ENCODE measurements around the gene KIDINS220. TPM values are rescaled to one million over a fixed set of nuclear protein-coding genes. Genes with fewer than 3 reads are reported as not detected.
A peak's percentile ranks its signal among the peaks of the same experiment; 100 is the strongest.

The KIDINS220 gene
- total RNA-seq, 2 donors from 2014 or later = 37.1 to 51.0 TPM

DNA sequence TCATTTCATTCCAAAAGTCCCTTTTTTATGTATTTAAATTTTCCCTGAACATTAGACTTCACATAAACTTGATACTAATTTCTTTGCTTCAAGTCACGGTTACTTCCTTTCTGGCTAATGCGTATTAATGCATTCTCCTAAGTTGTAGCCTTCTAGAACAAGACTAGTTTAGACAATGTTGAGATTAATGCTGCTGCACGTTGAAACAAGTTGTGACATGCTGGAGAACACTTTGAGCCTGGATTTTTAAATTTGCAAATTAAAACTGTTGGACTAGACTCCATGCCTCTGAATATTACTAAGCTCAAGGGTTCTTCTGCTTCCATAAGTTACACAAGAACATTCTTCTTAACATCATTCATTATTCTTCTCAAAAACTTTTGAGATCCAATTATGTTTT lies 126.5 kb downstream of the KIDINS220 start:
- DNase-seq = no peak
- no peaks in the 10 kb centered on the region for H3K9me3 ChIP-seq
- no peak for TF ChIP-seq CTCF (IDR thresholded peaks at IDR 0.05)
- H3K27me3 ChIP-seq = no peaks in the 10 kb centered on the region
- no peak overlapping the region for H3K4me3 ChIP-seq
- H3K36me3 ChIP-seq = no peaks in the 10 kb centered on the region
- no peak overlapping the region for H3K27ac ChIP-seq
- H3K9ac ChIP-seq (ENCODE audit: low read depth in 2 of 2, low read length in 2 of 2) = no peak overlapping the region
- H3K4me1 ChIP-seq = no peaks in the 10 kb centered on the region
- intact Hi-C loops (cut with DNase I) = no loop called here

- intact Hi-C loops (cut with DNase I) = no loop called here
- H3K27ac ChIP-seq = no peak overlapping the region
- DNase-seq = peak; percentile 87
Measured at GRCh38 chr2:8709611-8710010, 127.8 kb downstream of the KIDINS220 start.

GRCh38 chr2:8704906-8705305 lies 132.5 kb downstream of the KIDINS220 start:
- intact Hi-C loops (cut with DNase I) = no loop called here
- TF ChIP-seq CTCF (IDR thresholded peaks at IDR 0.05) = no peak
- Histone ChIP-seq H3K4me3 (no peak overlapping the region), H3K9ac (ENCODE audit: low read depth in 2 of 2, low read length in 2 of 2) (no peak overlapping the region), H3K36me3 (no peaks in the 10 kb centered on the region), H3K9me3 (no peaks in the 10 kb centered on the region), H3K27ac (no peak overlapping the region), H3K27me3 (no peaks in the 10 kb centered on the region), H3K4me1 (no peaks in the 10 kb centered on the region)
- DNase-seq = no peak

More at GRCh38 chr2:8709611-8710010, 127.8 kb downstream of the KIDINS220 start:
- Histone ChIP-seq H3K4me1 (no peaks in the 10 kb centered on the region), H3K27me3 (no peaks in the 10 kb centered on the region), H3K9ac (ENCODE audit: low read depth in 2 of 2, low read length in 2 of 2) (peak overlapping the region in 1 of 2 donors; percentile 49), H3K9me3 (no peaks in the 10 kb centered on the region), H3K4me3 (no peak overlapping the region), H3K36me3 (no peaks in the 10 kb centered on the region)
- no peak for TF ChIP-seq CTCF (IDR thresholded peaks at IDR 0.05)

DNA sequence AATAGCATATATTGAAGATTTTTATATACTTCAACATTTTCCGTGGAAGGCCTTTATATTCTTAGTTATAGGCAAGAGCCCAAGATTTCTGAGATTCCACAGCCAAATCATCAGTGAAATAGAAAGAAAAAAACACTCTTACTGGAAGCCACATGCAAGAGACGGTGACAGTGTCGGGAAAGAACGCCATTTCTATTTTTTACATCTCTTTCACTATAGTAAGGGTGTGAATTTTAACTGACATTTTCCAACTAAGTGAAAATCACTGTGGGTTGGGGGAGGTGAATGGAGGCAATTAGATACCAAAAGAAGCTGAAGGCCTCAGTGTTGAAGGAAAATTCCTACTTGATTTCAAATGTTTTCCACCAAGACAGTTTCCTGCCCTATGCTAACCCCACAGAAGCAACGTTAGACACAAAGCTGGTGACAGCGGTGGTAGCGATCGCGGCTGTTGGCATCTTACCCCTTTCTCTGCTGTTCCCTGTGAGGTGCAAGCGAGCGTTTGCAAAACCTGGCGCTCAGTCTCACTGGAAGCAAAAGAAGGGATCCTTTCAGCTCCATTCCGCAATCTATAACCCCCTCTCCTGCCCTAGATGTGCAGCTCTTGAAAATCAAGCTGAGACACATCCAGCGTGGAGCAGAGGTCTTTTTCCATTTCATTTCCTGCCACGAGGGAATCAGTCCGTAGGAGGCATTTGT lies 135.6 kb downstream of the KIDINS220 start:
- H3K36me3 ChIP-seq = no peaks in the 10 kb centered on the region

GRCh38 chr2:8699839-8700238 lies 137.6 kb downstream of the KIDINS220 start:
- no peak overlapping the region for H3K27ac ChIP-seq
- H3K4me3 ChIP-seq = no peak overlapping the region
- DNase-seq = no peak
- intact Hi-C loops (cut with DNase I) = loop anchor here (10.0 kb wide), 1 partner anchor 65 kb away; no protein-coding TSS in a partner anchor
- no peaks in the 10 kb centered on the region for H3K36me3 ChIP-seq
- no peaks in the 10 kb centered on the region for H3K27me3 ChIP-seq
- no peak for TF ChIP-seq CTCF (IDR thresholded peaks at IDR 0.05)
- no peaks in the 10 kb centered on the region for H3K4me1 ChIP-seq
- H3K9me3 ChIP-seq = no peaks in the 10 kb centered on the region
- no peak overlapping the region for H3K9ac ChIP-seq (ENCODE audit: low read depth in 2 of 2, low read length in 2 of 2)

More for the DNA sequence above, 135.6 kb downstream of the KIDINS220 start:
- intact Hi-C loops (cut with DNase I) = no loop called here
- no peak for TF ChIP-seq CTCF (IDR thresholded peaks at IDR 0.05)
- Histone ChIP-seq H3K27me3 (no peaks in the 10 kb centered on the region), H3K9ac (ENCODE audit: low read depth in 2 of 2, low read length in 2 of 2) (no peak overlapping the region), H3K4me3 (no peak overlapping the region), H3K4me1 (no peaks in the 10 kb centered on the region), H3K9me3 (no peaks in the 10 kb centered on the region), H3K27ac (no peak overlapping the region)
- DNase-seq = no peak
